Measurements from ENCODE around the gene RAD9B.
"Not testable (repeated sequence)": the region's sequence is repeated elsewhere in the genome, so short reads cannot be mapped to it uniquely, and the experiment has no call there.

RAD9B gene

GRCh38 chr12:110501752-110502738, at the start of gene RAD9B, which contains the start of gene VPS29:
TSS of gene RAD9B (plus strand) at chr12:110502331. CDS start at chr12:110502338, 7 bp downstream.
TSS of gene VPS29 (minus strand) at chr12:110502111. CDS start at chr12:110502051, 60 bp downstream.
- DNase-seq: peak; percentile 99

GRCh38 chr12:110453569-110454296, 48.4 kb upstream of the RAD9B start:
- no peak for DNase-seq

GRCh38 chr12:110458756-110459155, 43.4 kb upstream of the RAD9B start:
- no peak for DNase-seq

GRCh38 chr12:110461189-110461588, 40.9 kb upstream of the RAD9B start:
- not testable (repeated sequence) for DNase-seq

GRCh38 chr12:110465024-110465423, 37.1 kb upstream of the RAD9B start:
- DNase-seq: no peak

- not testable (repeated sequence) for DNase-seq
Measured at GRCh38 chr12:110465765-110466164, 36.4 kb upstream of the RAD9B start.

- no peak for DNase-seq
Measured at GRCh38 chr12:110466791-110467190, 35.3 kb upstream of the RAD9B start.

GRCh38 chr12:110467847-110468213, 34.3 kb upstream of the RAD9B start:
- DNase-seq: no peak

- DNase-seq: peak; percentile 98
Measured at GRCh38 chr12:110468214-110469048, 33.7 kb upstream of the RAD9B start, which contains the start of the genes FAM216A and GPN3. TSS of gene FAM216A (plus strand) at chr12:110468845. CDS start at chr12:110468876, 31 bp downstream. TSS of gene GPN3 (minus strand) at chr12:110468257. CDS start at chr12:110468203, 54 bp downstream.

GRCh38 chr12:110475426-110475825, 26.7 kb upstream of the RAD9B start:
- DNase-seq: no peak

- no peak for DNase-seq
Measured at GRCh38 chr12:110498984-110499706, 3.0 kb upstream of the RAD9B start.

GRCh38 chr12:110501399-110501751, 756 bp upstream of the RAD9B start:
- DNase-seq: peak; percentile 53

- DNase-seq: no peak
Measured at GRCh38 chr12:110503432-110503831, 1.3 kb downstream of the RAD9B start.

GRCh38 chr12:110505332-110505731, 3.2 kb downstream of the RAD9B start:
- no peak for DNase-seq

GRCh38 chr12:110508071-110508586, 6.0 kb downstream of the RAD9B start:
- DNase-seq: no peak

- no peak for DNase-seq
Measured at GRCh38 chr12:110513842-110514241, 11.7 kb downstream of the RAD9B start.

GRCh38 chr12:110514363-110514762, 12.2 kb downstream of the RAD9B start:
- no peak for DNase-seq

- DNase-seq: no peak
Measured at GRCh38 chr12:110516995-110517394, 14.9 kb downstream of the RAD9B start.

- not testable (repeated sequence) for DNase-seq
Measured at GRCh38 chr12:110518014-110518413, 15.9 kb downstream of the RAD9B start.

GRCh38 chr12:110520876-110521712, 19.0 kb downstream of the RAD9B start:
- DNase-seq: peak; percentile 55

Measured in activated CD4-positive, alpha-beta T cell treated with anti-CD3 and anti-CD28 coated beads, Interleukin-10, Interleukin-2, amounts not matched to agents 100 ng/mL and 50 ng/mL, durations not matched to agents 16 hours and 8 hours (primary cell).